ENCODE data around the gene PDE4D.

The PDE4D gene

GRCh38 chr5:59079622-59080620, 813.6 kb downstream of the PDE4D start:
- H3K27ac ChIP-seq (replicated peaks) = no peak overlapping the region
- DNase-seq (ENCODE audit: low read depth in 1 of 2, low spot score in 1 of 2) = no peak
- no peaks in the 10 kb centered on the region for H3K27me3 ChIP-seq (ENCODE audit: insufficient read depth, poor library complexity, severe bottlenecking)
- TF ChIP-seq SPI1 (IDR thresholded peaks at IDR 0.05; ENCODE audit: borderline replicate concordance, low read depth) = no peak
- TF ChIP-seq CTCF (IDR thresholded peaks at IDR 0.05; ENCODE audit: insufficient read depth, low read length) = no peak
- TF ChIP-seq POLR2AphosphoS5 (IDR thresholded peaks at IDR 0.05; ENCODE audit: low read depth) = no peak
- TF ChIP-seq GABPA (IDR thresholded peaks at IDR 0.05; ENCODE audit: low read depth) = no peak
- no peak for TF ChIP-seq REST (IDR thresholded peaks at IDR 0.05; ENCODE audit: insufficient replicate concordance, low read depth)
- no peak overlapping the region for H3K4me3 ChIP-seq (replicated peaks; ENCODE audit: insufficient read depth, low read length)

- Histone ChIP-seq H3K27ac (replicated peaks) (no peak overlapping the region), H3K27me3 (ENCODE audit: insufficient read depth, poor library complexity, severe bottlenecking) (no peaks in the 10 kb centered on the region), H3K4me3 (replicated peaks; ENCODE audit: insufficient read depth, low read length) (no peak overlapping the region)
- no peak for DNase-seq (ENCODE audit: low read depth in 1 of 2, low spot score in 1 of 2)
- no peak for TF ChIP-seq GABPA (IDR thresholded peaks at IDR 0.05; ENCODE audit: low read depth)
- TF ChIP-seq REST (IDR thresholded peaks at IDR 0.05; ENCODE audit: insufficient replicate concordance, low read depth) = no peak
- no peak for TF ChIP-seq SPI1 (IDR thresholded peaks at IDR 0.05; ENCODE audit: borderline replicate concordance, low read depth)
Measured at GRCh38 chr5:59071755-59072549, 821.6 kb downstream of the PDE4D start.

- no peak for TF ChIP-seq SPI1 (IDR thresholded peaks at IDR 0.05; ENCODE audit: borderline replicate concordance, low read depth)
- TF ChIP-seq CTCF (IDR thresholded peaks at IDR 0.05; ENCODE audit: insufficient read depth, low read length) = no peak
- TF ChIP-seq REST (IDR thresholded peaks at IDR 0.05; ENCODE audit: insufficient replicate concordance, low read depth) = no peak
- TF ChIP-seq GABPA (IDR thresholded peaks at IDR 0.05; ENCODE audit: low read depth) = no peak
- no peak for TF ChIP-seq POLR2AphosphoS5 (IDR thresholded peaks at IDR 0.05; ENCODE audit: low read depth)
- H3K4me3 ChIP-seq (replicated peaks; ENCODE audit: insufficient read depth, low read length) = no peak overlapping the region
- H3K27me3 ChIP-seq (ENCODE audit: insufficient read depth, poor library complexity, severe bottlenecking) = no peaks in the 10 kb centered on the region
- no peak for DNase-seq (ENCODE audit: low read depth in 1 of 2, low spot score in 1 of 2)
- no peak overlapping the region for H3K27ac ChIP-seq (replicated peaks)
Measured at GRCh38 chr5:59069438-59070079, 824.0 kb downstream of the PDE4D start.
